Stimulated activated CD8-positive, alpha-beta memory T cell treated with anti-CD3 and anti-CD28 coated beads, Interleukin-15, amount 100 ng/mL, for 1 hour (primary cell): Measurements from ENCODE around the gene PLEK2.
"Not testable (repeated sequence)": the region's sequence is repeated elsewhere in the genome, so short reads cannot be mapped to it uniquely, and the experiment has no call there.

Experiments used
- DNase-seq: peaks from one replicate; pipeline ENCODE4 v3.0.0-alpha.2; 2020; ENCODE audit warnings: low read depth

Gene PLEK2

DNA sequence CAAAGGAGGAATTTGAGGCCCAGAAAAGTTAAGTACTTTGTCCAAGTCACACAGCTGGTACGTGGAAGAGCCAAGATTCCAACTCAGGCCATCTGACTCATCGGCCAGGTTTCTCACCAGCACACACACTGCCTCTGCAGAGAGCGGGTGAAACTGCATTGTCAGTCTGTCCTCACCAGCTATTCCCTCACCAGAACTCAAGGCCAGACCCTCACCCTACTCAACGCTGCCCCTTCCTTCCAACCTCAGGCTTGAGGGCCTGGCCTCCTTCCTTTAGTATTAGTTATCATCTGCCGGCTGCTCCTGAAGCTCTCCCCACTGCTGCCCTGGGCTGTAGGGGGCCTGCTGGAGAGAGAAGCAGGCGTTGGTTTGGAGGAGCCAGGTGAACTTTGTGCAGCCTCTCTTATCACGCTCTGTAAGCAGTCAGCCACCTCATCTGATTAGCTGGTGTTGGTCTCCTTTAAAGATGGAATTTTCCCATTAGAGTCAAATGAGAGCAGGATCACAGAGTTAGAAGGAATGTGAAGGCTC lies 16.6 kb upstream of the PLEK2 start:
- DNase-seq = no peak

DNA sequence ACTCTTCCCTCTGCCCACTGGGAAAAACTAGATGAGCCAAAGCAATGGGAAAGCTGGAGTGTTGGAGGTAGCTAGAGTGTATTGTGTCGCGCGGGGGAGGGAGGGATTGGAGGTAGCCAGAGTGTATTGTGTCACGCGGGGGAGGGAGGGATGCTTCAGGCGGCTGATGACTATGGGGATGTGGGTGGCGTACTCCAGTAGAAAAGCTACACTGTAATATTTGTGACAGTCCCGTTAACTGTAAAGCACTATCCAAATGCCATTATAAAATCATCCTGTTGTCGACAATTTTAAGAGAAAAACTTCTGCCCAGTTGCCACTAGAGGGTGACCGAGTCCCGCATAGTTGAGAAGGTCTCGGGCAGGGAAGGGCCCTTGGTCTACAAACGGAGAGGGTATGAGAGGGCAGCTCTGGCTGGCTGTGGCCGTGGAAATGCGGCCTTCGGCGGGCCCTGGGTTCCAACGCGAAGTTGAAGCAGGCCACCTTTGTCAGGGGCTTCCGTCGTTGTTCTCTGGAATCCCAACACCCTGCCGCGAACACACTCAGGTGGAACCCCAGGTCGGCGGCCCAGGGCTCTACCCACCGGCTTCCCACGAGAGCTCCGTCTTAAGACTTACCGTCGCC lies 15.1 kb upstream of the PLEK2 start:
- peak; percentile 37 for DNase-seq

DNA sequence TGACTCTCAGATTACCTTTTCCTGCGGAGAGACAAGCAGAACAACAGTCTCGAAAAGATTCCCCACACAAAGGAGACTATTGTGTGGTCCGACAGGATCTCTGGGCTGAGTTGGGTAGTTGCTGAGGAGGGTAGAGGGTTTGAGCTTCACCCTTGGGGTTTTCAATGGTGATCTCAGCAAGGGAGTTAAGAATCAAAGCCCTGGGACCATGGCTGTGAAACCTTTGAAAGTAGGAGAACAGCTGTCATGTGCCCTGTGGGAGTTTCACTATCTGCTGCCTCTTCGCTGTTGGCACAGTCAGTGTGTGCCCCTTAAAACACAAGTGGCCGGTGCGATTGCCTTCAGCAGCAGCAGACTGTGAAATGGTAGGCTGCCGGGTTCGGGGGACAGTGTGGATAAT lies 14.2 kb upstream of the PLEK2 start:
- no peak for DNase-seq

DNA sequence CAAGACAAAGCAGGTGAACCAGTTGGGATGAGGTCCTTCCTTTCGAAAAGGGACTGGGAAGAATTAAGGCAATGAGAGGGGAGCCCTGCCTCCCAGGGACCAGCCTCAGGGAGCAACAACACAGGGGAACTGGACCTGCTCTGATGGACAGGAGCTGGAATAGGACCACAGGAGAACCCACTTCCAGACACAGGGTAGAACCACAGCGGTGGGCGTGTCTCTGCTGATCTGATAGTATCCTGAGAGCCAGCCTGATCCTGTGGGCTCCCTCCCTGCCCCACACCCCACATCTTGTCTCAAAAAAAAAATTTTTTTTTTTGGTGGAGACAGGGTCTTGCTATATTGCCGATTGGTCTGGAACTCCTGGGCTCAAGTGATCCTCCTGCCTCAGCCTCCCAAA lies 13.6 kb upstream of the PLEK2 start:
- no peak for DNase-seq

DNA sequence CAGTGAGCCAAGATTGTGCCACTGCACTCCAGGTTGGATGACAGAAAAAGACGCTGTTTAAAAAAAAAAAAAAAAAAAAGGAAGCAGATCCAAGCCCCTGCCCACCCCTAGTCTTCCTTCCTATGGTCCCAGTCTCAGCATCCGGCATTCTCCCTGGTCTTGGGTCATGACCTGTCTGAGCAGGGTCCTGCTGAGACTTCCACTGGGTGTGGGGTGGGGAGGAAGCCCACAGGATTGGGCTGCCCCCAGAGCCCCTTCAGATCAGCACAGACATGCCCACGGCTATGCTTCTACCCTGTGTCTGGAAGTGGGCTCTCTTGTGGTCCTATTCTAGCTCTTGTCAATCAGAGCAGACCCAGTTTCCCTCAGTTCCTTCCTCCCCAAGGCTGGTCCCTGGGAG lies 12.6 kb upstream of the PLEK2 start:
- DNase-seq = no peak

DNA sequence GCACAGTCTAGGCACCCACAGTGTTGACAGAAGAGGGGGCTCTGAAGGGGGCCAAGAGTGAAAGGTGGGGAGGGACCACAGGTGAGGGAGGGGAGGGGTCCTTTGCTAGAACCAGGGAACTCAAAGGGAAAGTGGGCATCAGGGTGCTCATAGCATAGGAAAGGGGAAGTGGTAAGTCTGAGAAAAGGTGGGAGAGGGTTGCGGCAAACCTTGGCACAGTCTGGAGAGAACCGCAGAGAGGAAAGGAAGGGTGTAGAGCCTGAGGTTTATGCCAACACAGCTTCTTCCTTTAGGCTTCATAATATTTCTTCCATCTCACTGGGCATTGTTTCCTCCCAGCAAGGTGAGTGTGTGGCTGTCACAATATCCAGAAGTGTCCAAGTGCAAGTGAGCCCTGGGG lies 11.5 kb upstream of the PLEK2 start:
- DNase-seq = no peak

DNA sequence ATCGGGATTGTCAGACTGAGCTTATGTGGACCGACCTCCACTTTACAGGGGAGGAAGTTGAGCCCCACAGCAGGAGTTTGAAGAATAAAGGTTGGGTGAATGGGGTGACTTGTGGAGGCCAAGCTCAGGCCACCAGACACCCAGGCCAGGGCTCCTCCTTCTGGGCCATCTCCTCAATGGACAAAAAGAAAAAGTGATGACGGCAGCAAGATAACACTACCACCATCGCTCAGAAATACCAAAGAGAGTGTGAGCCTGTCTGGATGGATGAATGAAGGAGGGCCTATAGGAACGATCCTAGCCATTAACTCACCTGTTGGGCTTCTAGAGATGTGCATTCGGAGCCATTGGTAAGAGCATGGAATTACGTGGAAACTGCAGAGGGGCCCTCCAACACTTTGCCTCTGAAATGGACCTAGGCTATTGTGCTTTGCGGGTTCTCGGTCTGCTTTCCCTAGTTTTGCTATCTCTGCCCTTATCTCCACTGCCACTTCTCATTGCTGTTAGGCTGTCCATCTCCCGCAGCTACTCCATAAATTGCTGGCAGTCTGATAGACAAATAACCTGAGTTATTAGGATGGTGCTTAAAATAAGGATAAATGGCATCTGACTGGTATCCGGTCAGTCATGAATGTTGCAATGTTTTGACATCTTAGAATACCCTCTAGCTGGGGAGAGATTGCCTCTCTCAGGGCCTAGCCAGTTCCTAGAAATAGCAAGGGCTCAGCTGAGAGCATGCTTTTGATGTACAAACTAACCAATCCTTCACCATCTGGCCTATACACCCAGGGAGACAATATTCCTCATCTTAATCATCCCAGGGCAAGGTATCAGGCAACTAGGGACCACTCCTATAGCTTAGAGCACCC lies 9.6 kb upstream of the PLEK2 start:
- no peak for DNase-seq

DNA sequence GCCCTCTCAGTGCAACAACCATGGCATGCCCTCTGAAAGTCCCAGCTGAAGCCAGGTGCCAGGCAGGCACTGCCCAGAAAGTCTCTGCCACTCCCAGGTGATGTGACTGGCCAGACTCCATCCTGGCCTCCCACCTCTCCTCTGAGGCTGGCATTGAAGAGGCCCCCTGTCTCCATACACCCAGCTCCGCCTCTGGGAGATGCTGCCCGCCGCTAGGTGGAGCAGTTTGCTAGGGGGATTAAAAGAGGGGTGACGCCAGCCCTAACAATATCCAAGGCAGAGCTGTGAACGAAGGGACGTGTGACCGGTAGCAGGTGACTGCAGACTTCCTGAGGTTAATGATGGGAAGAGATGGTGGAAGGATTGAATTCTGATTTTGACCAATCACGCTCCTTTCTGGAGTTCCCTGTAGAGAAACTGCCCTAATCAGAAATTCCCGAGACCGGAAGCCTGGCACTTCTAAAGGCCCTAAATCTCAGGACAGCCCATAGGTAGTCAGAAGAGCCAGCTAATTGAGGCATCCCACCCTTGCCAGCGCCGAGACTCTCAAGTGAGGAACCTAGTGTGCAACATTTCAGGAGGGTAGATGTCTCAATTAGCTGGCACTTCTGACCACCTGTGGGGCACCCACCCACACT lies 8.3 kb upstream of the PLEK2 start:
- no peak for DNase-seq

DNA sequence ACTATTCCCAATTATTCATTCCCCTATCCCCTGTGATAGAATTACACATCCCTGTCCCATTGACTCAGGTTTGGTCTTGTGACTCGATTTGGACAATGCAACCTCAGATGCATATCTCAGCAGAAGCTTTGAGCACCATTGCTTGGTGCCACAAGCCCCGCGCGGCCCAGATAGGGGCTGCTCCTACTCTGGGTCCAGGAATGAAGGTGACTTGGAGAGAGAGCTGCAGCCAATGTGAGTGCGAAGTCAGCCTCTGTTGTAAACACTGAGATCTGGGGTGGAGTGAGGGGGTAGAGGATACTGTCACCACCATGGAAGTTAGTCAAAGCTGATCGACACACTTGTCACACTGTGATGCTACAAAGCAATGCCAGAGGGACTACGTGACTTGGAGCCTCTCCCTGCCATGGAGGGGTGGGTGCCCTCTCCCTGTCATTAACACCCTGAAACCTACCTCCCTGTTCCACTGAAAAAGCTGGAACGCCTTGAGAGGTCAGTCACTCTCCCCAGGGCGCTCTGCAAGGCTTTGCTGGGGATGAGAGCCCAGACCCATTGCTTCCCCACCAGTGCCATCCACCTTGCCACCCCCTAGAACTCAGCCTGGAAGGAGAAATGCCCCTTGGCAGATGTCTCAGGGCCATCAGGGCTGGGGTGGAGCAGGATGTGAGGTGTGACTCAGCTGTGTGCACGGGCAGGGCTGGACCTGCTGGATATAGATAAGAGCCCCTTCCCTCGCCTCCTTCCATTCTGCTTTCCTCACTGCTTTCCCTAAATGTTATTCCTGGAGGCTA lies 6.6 kb upstream of the PLEK2 start:
- DNase-seq = no peak

DNA sequence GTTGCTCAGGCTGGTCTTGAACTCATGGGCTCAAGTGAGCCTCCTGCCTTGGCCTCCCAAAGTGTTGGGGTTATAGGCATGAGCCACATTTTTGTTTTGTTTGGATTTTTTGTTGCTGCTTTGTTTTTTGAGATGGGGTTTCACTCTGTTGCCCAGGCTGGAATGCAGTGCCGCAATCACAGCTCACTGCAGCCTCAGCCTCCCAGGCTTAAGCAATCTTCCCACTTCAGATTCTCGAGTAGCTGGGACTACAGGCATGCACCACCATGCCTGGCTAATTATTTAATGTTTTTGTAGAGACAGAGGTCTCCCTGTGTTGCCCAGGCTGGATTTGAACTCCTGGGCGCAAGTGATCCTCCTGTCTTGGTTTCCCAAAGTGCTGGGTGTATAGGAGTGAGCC lies 5.7 kb upstream of the PLEK2 start:
- no peak for DNase-seq

DNA sequence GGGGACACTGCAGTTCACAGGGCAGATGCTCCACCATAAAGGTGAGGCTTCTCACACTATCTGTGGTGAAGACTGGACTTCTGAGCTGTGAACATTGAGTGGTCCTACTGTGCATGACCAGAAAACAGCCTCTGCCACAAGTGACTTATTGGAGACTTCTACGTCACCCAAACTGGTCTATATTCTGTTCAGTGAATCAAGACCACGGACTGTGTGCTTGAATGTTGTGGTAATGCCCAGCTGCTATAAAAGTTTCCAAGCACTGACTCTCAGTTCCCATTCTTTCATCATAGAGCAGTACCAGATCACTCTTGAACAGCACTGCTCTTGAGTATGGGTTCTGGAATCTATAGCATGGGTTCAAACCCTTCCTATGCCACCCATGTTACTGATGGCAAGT lies 4.8 kb upstream of the PLEK2 start:
- no peak for DNase-seq

DNA sequence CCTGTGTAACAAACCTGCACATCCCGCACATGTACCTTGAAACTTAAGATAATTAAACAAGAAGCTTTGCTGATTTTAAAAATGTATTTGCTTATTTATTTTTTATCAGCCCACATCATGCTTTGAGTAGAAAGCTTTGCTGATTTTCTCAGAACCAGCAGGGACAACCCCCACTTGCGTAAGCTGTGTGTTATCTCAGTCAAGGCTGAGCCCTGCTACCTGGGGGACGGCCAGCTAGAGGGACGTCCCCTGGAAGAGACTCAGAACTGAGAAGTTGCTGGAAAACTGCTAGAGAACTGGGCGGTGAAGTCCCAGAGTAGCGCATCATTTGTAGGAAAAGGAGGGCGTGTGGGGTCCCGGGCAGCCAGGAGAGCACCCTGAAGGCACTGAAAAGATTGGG lies 4.1 kb upstream of the PLEK2 start:
- DNase-seq = no peak

DNA sequence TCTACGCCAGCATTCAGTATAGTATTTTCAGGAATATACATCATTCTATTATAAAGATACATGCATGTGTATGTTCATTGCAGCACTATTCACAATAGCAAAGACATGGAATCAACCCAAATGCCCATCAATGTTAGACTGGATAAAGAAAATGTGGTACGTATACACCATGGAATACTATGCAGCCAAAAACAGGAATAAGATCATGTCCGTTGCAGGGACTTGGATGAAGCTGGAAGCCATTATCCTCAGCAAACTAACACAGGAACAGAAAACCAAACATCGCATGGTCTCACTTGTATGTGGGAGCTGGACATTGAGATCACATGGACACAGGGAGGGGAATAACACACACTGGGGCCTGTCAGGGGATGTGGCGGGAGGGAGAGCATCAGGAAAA lies 3.6 kb upstream of the PLEK2 start:
- DNase-seq = not testable (repeated sequence)

DNA sequence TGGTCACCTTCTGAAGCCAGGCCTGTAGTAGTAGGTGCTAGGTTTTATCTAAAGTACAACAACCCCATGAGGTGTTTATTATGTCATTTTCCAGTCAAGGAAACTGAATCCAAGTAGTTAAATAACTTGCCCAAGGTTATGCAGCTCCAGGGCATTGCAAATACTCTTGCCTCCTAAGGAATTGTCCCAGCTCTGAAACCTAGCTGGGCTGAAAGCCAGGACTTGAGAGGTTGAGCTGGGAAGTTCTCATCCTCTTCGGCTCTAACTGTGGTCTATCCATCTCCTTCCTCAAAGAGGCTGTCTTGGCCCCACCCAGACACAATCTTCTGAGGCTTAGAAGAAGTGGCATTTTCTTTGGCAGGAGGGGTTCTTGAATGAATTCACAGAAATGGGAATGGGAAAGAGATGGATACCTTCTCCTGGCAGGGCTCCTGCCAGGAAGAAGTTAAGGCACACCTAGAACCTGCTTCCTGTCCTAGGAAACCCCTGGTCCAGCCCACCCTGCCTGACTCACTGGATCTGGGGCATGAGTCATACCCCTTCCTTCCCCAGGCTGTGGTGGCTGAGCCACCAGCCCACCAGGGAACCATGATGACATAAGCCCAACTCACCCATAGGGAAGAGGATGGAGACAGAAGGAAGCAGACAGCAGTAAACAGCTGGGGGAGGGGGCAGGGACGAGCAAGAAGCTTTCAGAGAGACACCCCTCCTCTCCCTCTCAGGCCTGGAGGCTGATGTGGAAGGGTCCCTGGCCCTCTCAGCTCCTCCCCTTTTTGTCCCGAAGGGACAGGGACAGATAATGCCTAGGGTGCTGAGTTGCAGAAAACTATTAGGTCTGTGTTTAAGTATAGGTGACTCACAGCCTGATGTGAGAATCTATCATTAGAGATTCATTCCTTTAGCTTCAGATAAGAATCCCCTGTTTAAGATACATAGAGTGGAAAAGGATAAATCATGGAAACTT lies 2.1 kb upstream of the PLEK2 start:
- no peak for DNase-seq

DNA sequence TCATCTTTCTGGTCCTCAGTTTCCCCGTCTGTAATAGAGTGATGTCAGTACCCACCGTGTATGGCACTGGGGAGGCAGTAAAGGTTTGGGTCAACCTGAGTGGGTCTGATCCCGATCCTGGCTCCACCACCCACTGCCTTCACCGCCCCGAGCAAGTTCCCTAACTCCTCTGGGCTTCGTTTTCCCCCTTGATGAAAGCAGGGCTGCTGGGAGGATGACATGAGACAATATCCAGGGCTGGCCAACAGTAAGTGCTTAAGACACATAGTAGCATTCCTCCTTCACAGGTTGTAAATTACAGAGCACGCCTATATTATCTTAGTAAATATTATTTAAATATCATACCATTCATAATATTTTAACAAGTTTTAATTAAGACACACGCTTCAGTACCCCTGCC lies 595 bp downstream of the PLEK2 start:
- DNase-seq = no peak

DNA sequence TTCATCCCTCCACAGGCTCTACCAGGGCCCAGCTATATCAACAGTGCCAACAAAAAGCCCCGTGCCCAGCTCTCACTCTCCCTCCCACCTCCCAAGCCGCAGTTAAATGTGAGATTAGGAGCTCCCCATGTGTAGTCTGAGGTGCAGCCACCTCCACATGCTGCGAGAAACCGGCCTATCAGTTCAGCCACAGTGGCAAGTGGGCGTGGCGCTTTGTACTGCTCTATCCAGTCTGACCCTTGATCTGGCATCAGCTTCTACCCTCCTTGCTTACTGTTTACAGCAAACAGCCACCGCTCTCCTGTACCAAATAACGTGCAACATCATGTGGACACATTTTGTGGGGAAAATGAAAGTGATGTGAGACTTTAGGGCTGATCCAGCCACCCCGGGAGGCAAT lies 1.7 kb downstream of the PLEK2 start:
- DNase-seq = no peak

DNA sequence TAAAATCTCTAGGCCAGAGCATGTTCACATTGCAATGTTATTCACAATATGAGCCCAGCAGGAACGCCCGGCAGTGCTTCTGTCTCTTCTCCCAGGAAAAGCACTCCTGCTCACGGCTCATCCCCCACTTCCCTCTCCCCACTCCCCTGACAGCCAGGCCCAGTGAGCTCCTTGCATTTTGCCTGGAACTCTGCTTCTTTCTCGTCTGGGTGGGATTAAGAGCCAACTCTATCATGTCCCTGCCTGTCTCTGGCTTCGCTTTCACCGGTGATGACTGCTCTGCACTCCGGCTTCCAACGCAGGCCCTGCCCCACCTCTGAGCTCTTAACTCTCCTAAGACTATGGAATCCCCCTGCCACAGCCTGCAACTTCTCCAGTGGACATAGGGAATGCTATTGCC lies 2.5 kb downstream of the PLEK2 start:
- DNase-seq = no peak

DNA sequence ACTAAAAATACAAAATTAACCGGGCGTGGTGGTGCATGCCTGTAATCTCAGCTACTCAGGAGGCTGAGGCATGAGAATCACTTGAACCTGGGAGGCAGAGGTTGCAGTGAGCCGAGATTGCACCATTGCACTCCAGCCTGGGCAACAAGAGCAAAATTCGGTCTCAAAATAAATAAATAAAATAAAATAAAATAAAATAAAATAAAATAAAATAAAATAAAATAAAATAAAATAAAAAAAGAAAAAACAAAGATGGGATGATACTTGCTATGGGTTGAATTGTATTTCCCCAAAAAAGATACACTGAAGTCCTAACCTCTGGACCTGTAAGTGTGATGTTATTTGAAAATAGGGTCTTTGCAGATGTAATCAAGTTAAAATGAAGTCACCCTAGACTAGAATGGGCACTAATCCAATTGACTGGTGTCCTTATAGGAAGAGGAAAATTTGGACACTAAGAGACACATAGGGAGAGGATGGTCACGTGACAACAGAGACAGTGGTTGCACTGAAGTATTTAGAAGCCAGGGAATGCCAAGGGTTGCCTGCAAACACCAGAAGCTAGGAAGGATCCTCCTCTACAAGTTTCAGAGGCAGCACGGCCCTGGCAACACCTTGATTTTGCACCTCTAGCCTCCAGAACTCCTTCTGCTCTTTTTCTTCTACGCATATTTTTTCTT lies 3.7 kb downstream of the PLEK2 start:
- DNase-seq = not testable (repeated sequence)

DNA sequence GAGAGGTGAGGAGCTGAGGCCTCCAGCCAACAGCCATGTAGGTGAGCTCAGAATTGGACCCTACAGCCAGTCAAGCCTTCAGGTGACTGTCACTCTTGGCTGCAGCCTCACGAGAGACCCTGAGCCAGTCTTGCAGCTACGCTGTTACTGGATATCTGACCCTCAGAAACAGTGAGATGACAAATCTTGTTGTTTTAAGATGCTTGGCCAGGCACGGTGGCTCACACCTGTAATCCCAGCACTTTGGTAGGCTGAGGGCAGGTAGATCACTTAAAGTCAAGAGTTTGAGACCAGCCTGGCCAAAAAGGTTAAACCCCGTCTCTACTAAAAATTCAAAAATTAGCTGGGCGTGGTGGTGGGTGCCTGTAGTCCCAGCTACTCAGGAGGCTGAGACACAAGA lies 6.2 kb downstream of the PLEK2 start:
- DNase-seq = no peak

DNA sequence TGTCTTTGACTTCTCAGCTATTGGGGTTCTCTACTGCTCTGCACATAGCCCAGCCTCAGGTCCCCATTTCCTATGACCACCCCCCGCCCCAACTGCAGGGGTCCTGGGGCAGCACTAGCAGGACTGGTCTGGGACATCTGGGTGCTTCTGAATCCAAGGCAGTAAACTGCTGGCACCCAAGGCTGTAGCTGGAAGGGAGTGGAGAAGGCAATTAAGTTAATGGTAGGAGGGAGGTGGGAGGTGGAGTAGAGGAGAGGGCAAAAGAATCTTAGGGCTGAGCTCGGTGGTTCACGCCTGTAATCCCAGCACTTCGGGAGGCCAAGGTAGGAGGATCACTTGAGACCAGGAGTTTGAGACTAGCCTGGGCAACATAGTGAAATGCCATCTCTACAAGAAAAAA lies 11.5 kb downstream of the PLEK2 start:
- no peak for DNase-seq

DNA sequence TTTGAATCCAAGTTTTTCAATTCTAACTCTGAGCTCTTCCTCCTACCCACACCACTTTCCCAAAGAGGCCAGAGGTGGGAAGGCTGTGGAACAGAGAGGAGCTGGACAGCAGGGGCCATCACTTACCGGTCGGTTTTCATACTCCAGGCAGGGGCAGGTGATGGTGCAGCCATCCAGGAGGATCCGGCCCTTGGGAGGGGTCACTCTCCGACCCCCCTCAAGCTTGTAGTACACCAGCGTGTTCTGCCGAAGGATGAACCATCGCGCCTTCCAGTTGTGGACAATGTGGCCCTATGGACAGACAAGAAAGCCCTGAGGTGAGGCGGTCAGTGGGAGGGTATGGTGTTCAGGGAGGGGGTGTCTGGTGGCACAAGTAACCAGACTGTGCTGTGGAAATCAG lies 14.4 kb downstream of the PLEK2 start:
- DNase-seq = no peak
